Cerebellar nuclear complex (tissue), 1 donor: ENCODE measurements around the gene HOXD13.

Source experiments
- DNase-seq, 2 experiments: peaks; one replicate each; lab custom pipeline; 2025; lab: John Stamatoyannopoulos, UW

HOXD13 gene

DNA sequence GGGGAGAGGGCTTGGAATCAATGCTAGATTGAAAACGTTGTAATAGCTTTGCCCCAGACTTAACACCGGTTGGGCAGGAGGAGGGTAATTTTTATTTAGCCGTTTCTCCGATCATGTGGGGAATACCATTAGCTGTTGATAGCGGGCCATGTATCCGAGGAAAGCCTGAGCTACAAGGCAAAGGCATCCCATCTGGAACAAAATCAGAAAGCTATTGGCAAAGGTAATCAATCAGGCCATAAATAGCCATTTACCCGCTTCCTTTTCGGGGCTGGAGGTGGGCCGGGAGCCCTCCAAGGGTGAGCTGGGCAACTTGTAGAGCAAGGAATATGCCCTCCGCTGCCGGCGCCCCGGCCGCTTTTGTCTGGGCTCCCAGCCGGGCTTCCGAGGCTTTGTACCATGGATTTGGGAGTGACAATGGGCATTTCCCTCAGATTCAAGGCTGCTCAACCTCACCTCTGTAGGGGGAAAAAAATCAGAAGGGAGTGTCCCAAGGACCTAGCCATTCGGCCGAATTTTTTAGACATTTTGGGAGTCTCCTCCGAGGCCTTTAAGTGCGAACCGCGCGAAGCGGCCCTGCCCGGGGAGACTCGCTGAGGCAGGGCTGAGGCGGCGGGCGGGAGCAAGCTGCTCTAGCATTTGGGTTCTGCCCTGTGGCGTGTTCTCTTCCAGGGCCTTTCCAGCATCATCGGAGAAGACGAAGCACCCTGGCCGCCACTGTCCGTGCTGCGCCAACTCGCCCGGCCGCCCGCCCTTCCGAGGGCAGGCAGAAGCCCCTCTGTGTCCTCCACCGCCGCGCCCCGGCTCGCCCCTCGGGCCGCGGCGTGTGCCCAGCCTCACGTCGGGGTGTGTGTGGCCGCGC, 28.9 kb downstream of the HOXD13 start:
- no peak for DNase-seq

- no peak for DNase-seq
Observed at GRCh38 chr2:176122052-176122682, 29.6 kb downstream of the HOXD13 start.

DNA sequence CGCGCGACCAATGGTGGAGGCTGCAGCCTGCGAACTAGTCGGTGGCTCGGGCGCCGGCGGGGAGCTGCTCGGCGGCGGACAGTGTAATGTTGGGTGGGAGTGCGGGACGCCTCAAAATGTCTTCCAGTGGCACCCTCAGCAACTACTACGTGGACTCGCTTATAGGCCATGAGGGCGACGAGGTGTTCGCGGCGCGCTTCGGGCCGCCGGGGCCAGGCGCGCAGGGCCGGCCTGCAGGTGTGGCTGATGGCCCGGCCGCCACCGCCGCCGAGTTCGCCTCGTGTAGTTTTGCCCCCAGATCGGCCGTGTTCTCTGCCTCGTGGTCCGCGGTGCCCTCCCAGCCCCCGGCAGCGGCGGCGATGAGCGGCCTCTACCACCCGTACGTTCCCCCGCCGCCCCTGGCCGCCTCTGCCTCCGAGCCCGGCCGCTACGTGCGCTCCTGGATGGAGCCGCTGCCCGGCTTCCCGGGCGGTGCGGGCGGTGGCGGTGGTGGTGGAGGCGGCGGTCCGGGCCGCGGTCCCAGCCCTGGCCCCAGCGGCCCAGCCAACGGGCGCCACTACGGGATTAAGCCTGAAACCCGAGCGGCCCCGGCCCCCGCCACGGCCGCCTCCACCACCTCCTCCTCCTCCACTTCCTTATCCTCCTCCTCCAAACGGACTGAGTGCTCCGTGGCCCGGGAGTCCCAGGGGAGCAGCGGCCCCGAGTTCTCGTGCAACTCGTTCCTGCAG, 30.3 kb downstream of the HOXD13 start, which contains the start of gene HOXD9:
TSS of gene HOXD9 (plus strand) at position 37 of the 728 bp plus-strand sequence. CDS start at position 87, 50 bp downstream.
- DNase-seq: no peak

DNA sequence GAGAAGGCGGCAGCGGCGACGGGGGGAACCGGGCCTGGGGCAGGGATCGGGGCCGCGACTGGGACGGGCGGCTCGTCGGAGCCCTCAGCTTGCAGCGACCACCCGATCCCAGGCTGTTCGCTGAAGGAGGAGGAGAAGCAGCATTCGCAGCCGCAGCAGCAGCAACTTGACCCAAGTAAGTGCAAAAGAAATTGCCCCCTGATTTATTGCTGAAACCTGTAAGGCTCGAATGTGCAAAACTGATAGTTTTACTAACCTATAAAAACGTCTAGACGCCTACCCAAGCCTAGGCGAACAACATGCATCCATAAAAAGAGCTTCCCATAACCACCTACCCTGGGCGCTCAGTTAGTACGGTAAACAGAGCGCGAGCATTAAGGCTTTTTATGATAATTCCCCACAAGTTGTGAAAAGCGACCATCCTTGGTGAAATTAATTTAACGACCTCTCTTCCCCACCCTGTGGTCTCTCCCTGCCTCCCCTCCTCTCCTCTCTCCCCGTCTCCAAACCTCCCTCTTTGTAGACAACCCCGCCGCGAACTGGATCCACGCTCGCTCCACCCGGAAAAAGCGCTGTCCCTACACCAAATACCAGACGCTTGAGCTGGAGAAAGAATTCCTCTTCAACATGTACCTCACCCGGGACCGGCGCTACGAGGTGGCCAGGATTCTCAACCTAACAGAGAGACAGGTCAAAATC, 31.0 kb downstream of the HOXD13 start:
- DNase-seq: no peak

- DNase-seq: no peak
Observed at GRCh38 chr2:176124110-176124946, 31.8 kb downstream of the HOXD13 start.

GRCh38 chr2:176124947-176125771, 32.6 kb downstream of the HOXD13 start:
- DNase-seq: no peak

- DNase-seq: no peak
Observed at GRCh38 chr2:176125772-176126054, 33.2 kb downstream of the HOXD13 start.

GRCh38 chr2:176126929-176127773, 34.6 kb downstream of the HOXD13 start:
- no peak for DNase-seq

- DNase-seq: no peak
Observed at GRCh38 chr2:176127774-176128072, 35.2 kb downstream of the HOXD13 start.

GRCh38 chr2:176128172-176128981, 35.9 kb downstream of the HOXD13 start:
- no peak for DNase-seq

DNA sequence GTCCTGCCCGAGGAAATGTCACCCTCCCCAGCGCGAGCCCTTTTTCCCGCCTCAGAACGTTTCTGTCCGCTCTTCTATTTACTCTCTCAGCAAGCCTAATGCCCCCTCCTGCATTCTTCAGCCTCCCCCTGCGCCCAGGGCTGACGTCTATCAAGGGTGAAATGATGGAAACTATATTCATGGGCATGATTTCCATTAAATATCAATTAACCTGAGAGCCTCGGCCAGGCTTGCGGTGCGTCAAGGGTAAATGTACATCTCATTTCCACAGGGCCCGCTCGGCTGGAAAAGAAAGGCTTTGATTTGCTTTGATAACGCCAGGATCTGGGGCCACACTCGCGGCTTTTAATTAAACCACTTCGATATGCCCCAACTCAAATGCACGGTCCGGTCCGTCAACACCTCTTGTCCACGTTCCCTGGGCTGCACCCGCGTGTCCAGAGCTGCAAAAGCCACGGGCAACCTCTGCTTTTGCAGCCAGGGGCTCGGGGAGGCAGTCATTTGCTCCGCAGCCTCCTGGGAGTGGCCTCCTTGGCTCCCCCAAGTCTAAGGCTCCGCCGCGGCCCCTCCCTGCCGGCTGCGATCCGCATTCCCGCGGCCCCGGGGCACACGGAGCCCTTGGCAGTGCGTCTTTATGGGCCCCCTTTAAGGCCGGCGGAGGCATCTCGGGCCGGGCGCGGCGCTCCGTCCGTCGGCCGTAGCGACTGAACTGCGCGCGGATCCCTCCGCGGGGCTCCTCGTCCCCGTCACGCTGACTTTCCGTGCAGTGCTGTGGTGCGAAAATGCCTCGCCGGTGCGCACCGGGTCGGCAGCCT, 36.7 kb downstream of the HOXD13 start, which contains the start of gene HOXD8:
TSS of gene HOXD8 (plus strand) at position 724 of the 815 bp plus-strand sequence. CDS start 662 bp downstream, outside the sequence.
- DNase-seq: no peak

DNA sequence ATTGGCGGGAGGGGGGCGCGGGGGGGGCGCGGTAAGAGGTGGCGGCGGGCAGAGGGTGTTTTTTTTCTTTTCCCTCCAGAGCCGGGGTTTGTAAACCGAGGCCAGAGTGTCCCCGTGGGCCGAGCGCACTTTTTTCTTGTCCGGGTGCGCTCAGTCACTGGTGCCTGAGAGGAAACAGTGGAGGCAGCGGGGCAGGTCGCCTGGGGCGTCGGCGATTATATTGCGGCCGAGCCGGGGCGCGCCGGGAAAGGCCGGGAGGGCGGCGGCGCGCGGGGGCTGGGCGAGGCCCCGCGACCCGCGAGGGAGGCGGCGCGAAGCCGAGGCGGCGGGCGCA, 37.3 kb downstream of the HOXD13 start:
- DNase-seq: no peak

DNA sequence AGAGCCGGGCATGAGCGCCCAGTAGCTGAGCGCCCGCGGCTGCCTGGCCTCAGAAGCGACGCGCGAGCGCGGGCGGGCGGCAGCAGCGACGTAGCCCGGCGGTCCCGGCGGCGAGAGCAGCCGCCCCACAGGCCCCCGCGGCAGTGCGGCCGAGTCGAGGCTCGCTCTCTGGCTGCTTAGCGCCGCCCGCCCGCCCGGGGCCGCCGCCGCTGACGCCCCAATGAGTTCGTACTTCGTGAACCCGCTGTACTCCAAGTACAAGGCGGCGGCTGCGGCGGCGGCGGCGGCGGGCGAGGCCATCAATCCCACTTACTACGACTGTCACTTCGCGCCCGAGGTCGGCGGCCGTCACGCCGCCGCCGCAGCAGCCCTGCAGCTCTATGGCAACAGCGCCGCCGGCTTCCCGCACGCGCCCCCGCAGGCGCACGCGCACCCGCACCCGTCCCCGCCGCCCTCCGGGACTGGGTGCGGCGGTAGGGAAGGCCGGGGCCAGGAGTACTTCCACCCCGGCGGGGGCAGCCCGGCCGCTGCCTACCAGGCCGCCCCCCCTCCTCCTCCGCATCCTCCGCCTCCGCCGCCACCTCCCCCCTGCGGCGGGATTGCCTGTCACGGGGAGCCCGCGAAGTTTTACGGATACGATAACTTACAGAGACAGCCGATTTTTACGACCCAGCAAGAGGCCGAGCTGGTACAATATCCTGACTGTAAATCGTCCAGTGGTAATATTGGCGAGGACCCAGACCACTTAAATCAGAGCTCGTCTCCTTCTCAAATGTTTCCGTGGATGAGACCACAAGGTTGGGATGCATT, 37.8 kb downstream of the HOXD13 start:
- no peak for DNase-seq

GRCh38 chr2:176130957-176131847, 38.7 kb downstream of the HOXD13 start:
- DNase-seq: no peak

DNA sequence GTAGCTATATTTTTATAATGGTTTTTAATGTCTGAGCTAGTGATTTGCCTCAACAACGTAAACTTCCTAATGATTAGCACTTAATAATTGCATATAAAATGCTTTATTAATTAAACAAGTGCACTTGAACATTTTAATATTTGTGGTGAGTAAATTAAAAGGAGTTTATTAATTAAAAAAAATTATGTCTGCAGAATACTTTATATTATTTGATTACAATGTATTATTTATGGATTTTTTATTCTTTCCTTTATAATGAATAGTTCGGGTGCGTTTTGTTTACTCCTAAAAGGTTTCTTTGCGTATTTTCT, 39.3 kb downstream of the HOXD13 start:
- DNase-seq: no peak
